ENCODE data around the gene DDX42. TPM values are rescaled to one million over a fixed set of nuclear protein-coding genes. Genes with fewer than 3 reads are reported as not detected.

Gene DDX42
- total and polyA plus RNA-seq, 2 of the 13 experiments (the other 11 are each of a cell fraction or from before 2014, with no cell fraction given), result 87.2 to 92.9 TPM

DNA sequence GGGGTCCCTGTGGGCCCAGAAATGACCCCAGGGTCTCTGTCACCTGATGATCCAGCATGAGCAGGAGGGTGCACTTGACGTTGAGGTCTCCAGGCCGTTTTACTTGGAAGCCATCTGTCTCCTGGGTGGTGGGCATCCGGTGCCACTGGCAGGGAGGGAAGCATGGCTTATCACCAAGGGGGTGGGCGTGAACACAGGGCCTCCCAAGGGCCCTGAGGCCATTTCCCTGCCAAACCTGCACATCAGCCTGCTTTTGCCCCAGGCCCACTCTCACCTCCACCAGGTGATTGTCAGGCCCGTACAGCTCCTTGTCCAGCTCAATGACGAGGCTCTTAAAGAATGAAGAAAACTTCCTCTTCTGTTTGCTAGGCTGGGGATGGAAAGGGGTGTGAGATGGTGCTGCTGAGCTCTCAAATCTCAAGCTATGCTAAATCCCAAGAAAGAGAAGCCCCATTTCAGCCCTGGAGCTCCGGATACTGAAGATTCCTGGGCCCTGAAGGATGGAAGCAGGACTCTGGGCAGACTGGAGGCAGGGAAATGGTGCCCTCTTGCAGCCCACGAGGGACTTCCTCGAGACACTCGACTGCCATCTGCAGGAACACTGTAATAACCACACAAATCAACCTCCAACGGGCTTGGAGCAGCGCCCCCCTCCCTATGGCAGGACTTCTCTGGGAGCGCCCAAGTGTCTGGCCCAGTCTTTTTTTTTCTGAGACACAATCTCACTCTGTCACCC lies 60.6 kb downstream of the DDX42 start (continued):
- TF ChIP-seq, protein P1, sequence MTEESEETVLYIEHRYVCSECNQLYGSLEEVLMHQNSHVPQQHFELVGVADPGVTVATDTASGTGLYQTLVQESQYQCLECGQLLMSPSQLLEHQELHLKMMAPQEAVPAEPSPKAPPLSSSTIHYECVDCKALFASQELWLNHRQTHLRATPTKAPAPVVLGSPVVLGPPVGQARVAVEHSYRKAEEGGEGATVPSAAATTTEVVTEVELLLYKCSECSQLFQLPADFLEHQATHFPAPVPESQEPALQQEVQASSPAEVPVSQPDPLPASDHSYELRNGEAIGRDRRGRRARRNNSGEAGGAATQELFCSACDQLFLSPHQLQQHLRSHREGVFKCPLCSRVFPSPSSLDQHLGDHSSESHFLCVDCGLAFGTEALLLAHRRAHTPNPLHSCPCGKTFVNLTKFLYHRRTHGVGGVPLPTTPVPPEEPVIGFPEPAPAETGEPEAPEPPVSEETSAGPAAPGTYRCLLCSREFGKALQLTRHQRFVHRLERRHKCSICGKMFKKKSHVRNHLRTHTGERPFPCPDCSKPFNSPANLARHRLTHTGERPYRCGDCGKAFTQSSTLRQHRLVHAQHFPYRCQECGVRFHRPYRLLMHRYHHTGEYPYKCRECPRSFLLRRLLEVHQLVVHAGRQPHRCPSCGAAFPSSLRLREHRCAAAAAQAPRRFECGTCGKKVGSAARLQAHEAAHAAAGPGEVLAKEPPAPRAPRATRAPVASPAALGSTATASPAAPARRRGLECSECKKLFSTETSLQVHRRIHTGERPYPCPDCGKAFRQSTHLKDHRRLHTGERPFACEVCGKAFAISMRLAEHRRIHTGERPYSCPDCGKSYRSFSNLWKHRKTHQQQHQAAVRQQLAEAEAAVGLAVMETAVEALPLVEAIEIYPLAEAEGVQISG (CRISPR knock-in tag; IDR thresholded peaks at IDR 0.05), result peak; percentile 63; the same call in 1 of the 2 replicates
- TF ChIP-seq ZNF12 (CRISPR knock-in tag; IDR thresholded peaks at IDR 0.05) (no peak), SAP130 (CRISPR knock-in tag; IDR thresholded peaks at IDR 0.05; ENCODE audit: low read depth) (peak; percentile 51), ZNF660 (CRISPR knock-in tag; IDR thresholded peaks at IDR 0.05; ENCODE audit: borderline replicate concordance, low read depth) (no peak), XRCC5 (optimal IDR thresholded peaks at IDR 0.05; ENCODE audit: low read length) (peak; percentile 86), ZSCAN12 (CRISPR knock-in tag; IDR thresholded peaks at IDR 0.05) (no peak), SMC3 (IDR thresholded peaks at IDR 0.05; ENCODE audit: low read length) (peak; percentile 59; the same call in 1 of the 2 replicates), KLF6 (CRISPR knock-in tag; IDR thresholded peaks at IDR 0.05) (no peak), EHMT2 (IDR thresholded peaks at IDR 0.05; ENCODE audit: borderline replicate concordance, low read depth, low read length) (no peak), PHF8 (CRISPR knock-in tag; IDR thresholded peaks at IDR 0.05) (peak; percentile 23; the same call in 1 of the 2 replicates), ZNF891 (CRISPR knock-in tag; IDR thresholded peaks at IDR 0.05) (0 out of 2 replicates have a peak, but pooled peaks have one; percentile 30), ZNF350 (CRISPR knock-in tag; IDR thresholded peaks at IDR 0.05; ENCODE audit: borderline replicate concordance, low read depth) (0 out of 2 replicates have a peak, but pooled peaks have one; percentile 8)
- TF ChIP-seq, protein P2, sequence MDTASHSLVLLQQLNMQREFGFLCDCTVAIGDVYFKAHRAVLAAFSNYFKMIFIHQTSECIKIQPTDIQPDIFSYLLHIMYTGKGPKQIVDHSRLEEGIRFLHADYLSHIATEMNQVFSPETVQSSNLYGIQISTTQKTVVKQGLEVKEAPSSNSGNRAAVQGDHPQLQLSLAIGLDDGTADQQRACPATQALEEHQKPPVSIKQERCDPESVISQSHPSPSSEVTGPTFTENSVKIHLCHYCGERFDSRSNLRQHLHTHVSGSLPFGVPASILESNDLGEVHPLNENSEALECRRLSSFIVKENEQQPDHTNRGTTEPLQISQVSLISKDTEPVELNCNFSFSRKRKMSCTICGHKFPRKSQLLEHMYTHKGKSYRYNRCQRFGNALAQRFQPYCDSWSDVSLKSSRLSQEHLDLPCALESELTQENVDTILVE (CRISPR knock-in tag; IDR thresholded peaks at IDR 0.05), result peak; percentile 35; the same call in 1 of the 2 replicates
- TF ChIP-seq, protein P3, sequence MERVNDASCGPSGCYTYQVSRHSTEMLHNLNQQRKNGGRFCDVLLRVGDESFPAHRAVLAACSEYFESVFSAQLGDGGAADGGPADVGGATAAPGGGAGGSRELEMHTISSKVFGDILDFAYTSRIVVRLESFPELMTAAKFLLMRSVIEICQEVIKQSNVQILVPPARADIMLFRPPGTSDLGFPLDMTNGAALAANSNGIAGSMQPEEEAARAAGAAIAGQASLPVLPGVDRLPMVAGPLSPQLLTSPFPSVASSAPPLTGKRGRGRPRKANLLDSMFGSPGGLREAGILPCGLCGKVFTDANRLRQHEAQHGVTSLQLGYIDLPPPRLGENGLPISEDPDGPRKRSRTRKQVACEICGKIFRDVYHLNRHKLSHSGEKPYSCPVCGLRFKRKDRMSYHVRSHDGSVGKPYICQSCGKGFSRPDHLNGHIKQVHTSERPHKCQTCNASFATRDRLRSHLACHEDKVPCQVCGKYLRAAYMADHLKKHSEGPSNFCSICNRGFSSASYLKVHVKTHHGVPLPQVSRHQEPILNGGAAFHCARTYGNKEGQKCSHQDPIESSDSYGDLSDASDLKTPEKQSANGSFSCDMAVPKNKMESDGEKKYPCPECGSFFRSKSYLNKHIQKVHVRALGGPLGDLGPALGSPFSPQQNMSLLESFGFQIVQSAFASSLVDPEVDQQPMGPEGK (CRISPR knock-in tag; IDR thresholded peaks at IDR 0.05), result peak; percentile 49; the same call in 1 of the 2 replicates
- TF ChIP-seq, protein P4, sequence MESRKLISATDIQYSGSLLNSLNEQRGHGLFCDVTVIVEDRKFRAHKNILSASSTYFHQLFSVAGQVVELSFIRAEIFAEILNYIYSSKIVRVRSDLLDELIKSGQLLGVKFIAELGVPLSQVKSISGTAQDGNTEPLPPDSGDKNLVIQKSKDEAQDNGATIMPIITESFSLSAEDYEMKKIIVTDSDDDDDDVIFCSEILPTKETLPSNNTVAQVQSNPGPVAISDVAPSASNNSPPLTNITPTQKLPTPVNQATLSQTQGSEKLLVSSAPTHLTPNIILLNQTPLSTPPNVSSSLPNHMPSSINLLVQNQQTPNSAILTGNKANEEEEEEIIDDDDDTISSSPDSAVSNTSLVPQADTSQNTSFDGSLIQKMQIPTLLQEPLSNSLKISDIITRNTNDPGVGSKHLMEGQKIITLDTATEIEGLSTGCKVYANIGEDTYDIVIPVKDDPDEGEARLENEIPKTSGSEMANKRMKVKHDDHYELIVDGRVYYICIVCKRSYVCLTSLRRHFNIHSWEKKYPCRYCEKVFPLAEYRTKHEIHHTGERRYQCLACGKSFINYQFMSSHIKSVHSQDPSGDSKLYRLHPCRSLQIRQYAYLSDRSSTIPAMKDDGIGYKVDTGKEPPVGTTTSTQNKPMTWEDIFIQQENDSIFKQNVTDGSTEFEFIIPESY (CRISPR knock-in tag; IDR thresholded peaks at IDR 0.05), result peak; percentile 60; the same call in 1 of the 2 replicates
- TF ChIP-seq, protein P5, sequence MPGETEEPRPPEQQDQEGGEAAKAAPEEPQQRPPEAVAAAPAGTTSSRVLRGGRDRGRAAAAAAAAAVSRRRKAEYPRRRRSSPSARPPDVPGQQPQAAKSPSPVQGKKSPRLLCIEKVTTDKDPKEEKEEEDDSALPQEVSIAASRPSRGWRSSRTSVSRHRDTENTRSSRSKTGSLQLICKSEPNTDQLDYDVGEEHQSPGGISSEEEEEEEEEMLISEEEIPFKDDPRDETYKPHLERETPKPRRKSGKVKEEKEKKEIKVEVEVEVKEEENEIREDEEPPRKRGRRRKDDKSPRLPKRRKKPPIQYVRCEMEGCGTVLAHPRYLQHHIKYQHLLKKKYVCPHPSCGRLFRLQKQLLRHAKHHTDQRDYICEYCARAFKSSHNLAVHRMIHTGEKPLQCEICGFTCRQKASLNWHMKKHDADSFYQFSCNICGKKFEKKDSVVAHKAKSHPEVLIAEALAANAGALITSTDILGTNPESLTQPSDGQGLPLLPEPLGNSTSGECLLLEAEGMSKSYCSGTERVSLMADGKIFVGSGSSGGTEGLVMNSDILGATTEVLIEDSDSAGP (CRISPR knock-in tag; IDR thresholded peaks at IDR 0.05; ENCODE audit: borderline replicate concordance), result peak; percentile 45; the same call in 1 of the 2 replicates
